SK-N-SH (cell line): ENCODE measurements around the gene DGLUCY. TPM values are rescaled to one million over a fixed set of nuclear protein-coding genes. Genes with fewer than 3 reads are reported as not detected.

Experiments
- CTCF ChIA-PET: fragments of 300-600, 350-600 bp; formaldehyde crosslinking; extraction: SDS; loops from one replicate; lab custom pipeline; 2021; lab: Yijun Ruan, JAX
- POLR2A ChIA-PET: fragments of 350-600 bp; sonication (Branson Sonifier 250); formaldehyde crosslinking; extraction: SDS; loops from one replicate; lab custom pipeline; 2020; ENCODE audit warnings: antibody characterized with exemption, inconsistent platforms; lab: Yijun Ruan, JAX
- DNase-seq: peaks from one replicate; pipeline ENCODE4 v3.0.0; 2012
- H2AFZ ChIP-seq: fragments of 200-600 bp; sonication (generic); 2 replicates; pipeline ENCODE4 v1.8.1; 2016; ENCODE audit warnings: antibody characterized with exemption, mild to moderate bottlenecking, low read depth
- H3F3A ChIP-seq: fragments of 200-600 bp; sonication (generic); replicated peaks from 2 replicates; pipeline ENCODE3; 2016; ENCODE audit warnings: antibody characterized with exemption, mild to moderate bottlenecking; ENCODE audit not compliant: insufficient read depth
- H3K27ac ChIP-seq, 2 experiments: fragments of 200-500 bp in 1 of 2; fragments of 200-600 bp in 1 of 2; sonication (Bioruptor generic) in 1 of 2; sonication (generic), shearing (Covaris generic) in 1 of 2; 2 replicates each; pipeline versions ENCODE4 v1.5.1 to v1.6.1; 2014 to 2016; ENCODE audit warnings: low read depth in 2 of 2, inconsistent platforms in 1 of 2, low read length in 1 of 2, mild to moderate bottlenecking in 1 of 2, mixed read lengths in 1 of 2
- H3K27me3 ChIP-seq: fragments of 200-600 bp; sonication (generic), shearing (Covaris generic); 2 replicates; pipeline ENCODE4 v1.6.1; 2016; ENCODE audit warnings: mixed run types; ENCODE audit not compliant: insufficient read depth
- H3K36me3 ChIP-seq, 2 experiments: fragments of 200-500 bp in 1 of 2; fragments of 200-600 bp in 1 of 2; sonication (Bioruptor generic) in 1 of 2; sonication (generic) in 1 of 2; replicated peaks in 1 of 2; 2 replicates each; pipeline versions ENCODE3 to v1.5.1; 2014 to 2016; ENCODE audit warnings: low read length in 1 of 2, mild to moderate bottlenecking in 1 of 2; ENCODE audit not compliant: insufficient read depth in 2 of 2, control insufficient read depth in 1 of 2
- H3K4me1 ChIP-seq, 2 experiments: fragments of 200-500 bp in 1 of 2; fragments of 200-600 bp in 1 of 2; sonication (Bioruptor generic) in 1 of 2; sonication (generic), shearing (Covaris generic) in 1 of 2; 2 replicates each; pipeline versions ENCODE4 v1.5.1 to v1.6.1; 2014 to 2016; ENCODE audit warnings: low read depth in 1 of 2, low read length in 1 of 2, mixed run types in 1 of 2; ENCODE audit not compliant: insufficient read depth in 2 of 2, control insufficient read depth in 1 of 2
- H3K4me2 ChIP-seq: fragments of 200-600 bp; sonication (generic), shearing (Covaris generic); 2 replicates; pipeline ENCODE4 v1.6.1; 2017; ENCODE audit warnings: mixed run types
- H3K4me3 ChIP-seq, 2 experiments: fragments of 200-500 bp in 1 of 2; fragments of 200-600 bp in 1 of 2; sonication (Bioruptor generic) in 1 of 2; sonication (generic), shearing (Covaris generic) in 1 of 2; 2 replicates each; pipeline versions ENCODE4 v1.5.1 to v1.8.1; 2014 to 2016; ENCODE audit warnings: low read depth in 2 of 2, inconsistent platforms in 1 of 2, low read length in 1 of 2, mild to moderate bottlenecking in 1 of 2, mixed read lengths in 1 of 2, moderate library complexity in 1 of 2
- H3K79me2 ChIP-seq: fragments of 200-600 bp; sonication (generic); 2 replicates; pipeline ENCODE4 v1.8.1; 2017; ENCODE audit warnings: mild to moderate bottlenecking; ENCODE audit not compliant: insufficient read depth
- H3K9ac ChIP-seq: fragments of 200-600 bp; sonication (generic); 2 replicates; pipeline ENCODE4 v1.6.1; 2017; ENCODE audit warnings: mixed run types
- H3K9me2 ChIP-seq: fragments of 200-600 bp; sonication (generic); 2 replicates; pipeline ENCODE4 v1.6.1; 2017; ENCODE audit warnings: mixed run types
- H3K9me3 ChIP-seq: fragments of 200-600 bp; sonication (generic); 2 replicates; pipeline ENCODE4 v1.6.1; 2017; ENCODE audit warnings: mixed run types, mild to moderate bottlenecking, moderate library complexity
- H4K20me1 ChIP-seq: fragments of 200-600 bp; sonication (generic); 2 replicates; pipeline ENCODE4 v1.6.1; 2017; ENCODE audit warnings: mild to moderate bottlenecking, mixed run types; ENCODE audit not compliant: insufficient read depth
- ELF1 ChIP-seq: IDR thresholded peaks from 2 replicates; pipeline ENCODE4 v1.4.0; 2012
- EZH2phosphoT487 ChIP-seq: fragments of 200-600 bp; sonication (generic); IDR thresholded peaks from 2 replicates; pipeline ENCODE4 v1.6.1; 2017; ENCODE audit warnings: low read depth, mixed run types, mild to moderate bottlenecking, antibody characterized with exemption, moderate library complexity, borderline replicate concordance
- FOSL2 ChIP-seq: IDR thresholded peaks from 2 replicates; pipeline ENCODE4 v1.4.0; 2012; ENCODE audit warnings: low read depth, mild to moderate bottlenecking, moderate library complexity, borderline replicate concordance
- FOXM1 ChIP-seq: IDR thresholded peaks from 2 replicates; pipeline ENCODE4 v1.4.0; 2012; ENCODE audit warnings: low read depth, mild to moderate bottlenecking
- MAX ChIP-seq: IDR thresholded peaks from 2 replicates; pipeline ENCODE4 v1.4.0; 2012; ENCODE audit warnings: low read depth
- POLR2AphosphoS5 ChIP-seq: IDR thresholded peaks from 2 replicates; pipeline ENCODE4 v1.6.1; 2012; ENCODE audit warnings: low read depth, low read length
- RAD21 ChIP-seq: IDR thresholded peaks from 2 replicates; pipeline ENCODE4 v1.6.1; 2012; ENCODE audit warnings: mild to moderate bottlenecking, low read length
- REST ChIP-seq: IDR thresholded peaks from 2 replicates; pipeline ENCODE4 v1.6.1; 2012; ENCODE audit warnings: mild to moderate bottlenecking, low read depth, low read length, moderate library complexity
- RFX5 ChIP-seq: IDR thresholded peaks from 2 replicates; pipeline ENCODE4 v1.6.1; 2012; ENCODE audit warnings: mild to moderate bottlenecking, improper control_type of control experiment, low read length
- RXRA ChIP-seq: IDR thresholded peaks from 2 replicates; pipeline ENCODE4 v1.4.0; 2012; ENCODE audit warnings: low read depth, mild to moderate bottlenecking, borderline replicate concordance
- SIN3A ChIP-seq: IDR thresholded peaks from 2 replicates; pipeline ENCODE4 v1.6.1; 2012; ENCODE audit warnings: low read depth, mild to moderate bottlenecking, low read length, moderate library complexity, borderline replicate concordance
- TAF1 ChIP-seq: IDR thresholded peaks from 2 replicates; pipeline ENCODE4 v1.6.1; 2012; ENCODE audit warnings: low read depth, mild to moderate bottlenecking, low read length, moderate library complexity, borderline replicate concordance
- USF1 ChIP-seq: IDR thresholded peaks from 2 replicates; pipeline ENCODE4 v1.4.0; 2012; ENCODE audit warnings: low read depth, borderline replicate concordance
- WGBS: methylation state at CpG from one replicate; pipeline ENCODE4 v1.1.6; 2017; ENCODE audit warnings: low lambda C conversion rate; 5-methylcytosine and 5-hydroxymethylcytosine counted together
- polyA plus RNA-seq, 3 experiments: library from polyadenylated mRNA; depleted of rRNA; stranded (reverse); fragments of >200 nt; gene quantifications; 2 replicates each; pipeline ENCODE4 v1.2.3, GENCODE V29; 2012
- TF ChIP-seq, protein P1 (sequence below): IDR thresholded peaks from 2 replicates; pipeline ENCODE4 v1.4.0; 2012; ENCODE audit warnings: low read depth, borderline replicate concordance

Gene DGLUCY
- polyA plus RNA-seq, 1 of the 3 experiments (the other 2 are of a cell fraction): 17.2 TPM

DNA sequence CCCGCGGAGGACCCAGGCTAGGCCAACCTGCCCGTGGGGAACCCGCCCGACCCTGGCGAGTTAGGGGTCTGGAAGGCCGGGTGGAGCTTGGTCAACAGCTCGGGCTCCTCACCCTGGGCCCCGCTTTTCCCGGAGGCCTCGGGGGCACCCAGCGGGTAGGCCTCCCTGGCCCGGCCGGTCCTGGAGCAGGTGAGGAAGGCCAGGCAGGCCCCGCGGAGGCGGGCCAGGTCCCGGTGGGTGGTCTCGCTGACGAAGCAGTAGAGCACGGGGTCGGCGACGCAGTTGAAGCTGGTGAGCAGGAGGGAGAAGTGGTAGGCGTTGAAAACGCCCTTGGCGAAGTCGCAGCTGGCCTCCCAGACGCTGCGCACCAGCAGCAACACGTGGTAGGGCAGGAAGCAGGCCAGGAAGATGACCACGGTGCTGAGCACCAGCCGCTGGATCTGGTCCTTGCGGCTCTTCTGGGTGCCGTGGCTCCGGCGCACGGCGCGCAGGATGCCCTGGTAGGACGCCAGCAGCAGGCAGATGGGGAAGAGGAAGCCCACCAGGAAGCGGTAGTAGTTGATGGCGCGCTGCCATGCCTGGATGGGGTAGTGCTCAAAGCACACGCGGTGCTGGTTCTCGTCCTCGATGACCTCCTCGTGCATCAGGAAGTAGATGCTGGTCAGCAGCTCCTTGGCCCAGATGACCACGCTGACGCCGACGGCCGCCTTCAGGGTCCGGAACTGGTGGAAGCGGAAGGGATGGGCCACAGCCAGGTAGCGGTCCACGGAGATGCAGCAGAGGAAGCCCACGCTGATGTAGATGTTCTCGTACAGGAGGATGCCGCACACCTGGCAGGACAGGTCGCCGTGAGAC is 120.3 kb downstream of the DGLUCY start:
- Histone ChIP-seq H2AFZ (no peak overlapping the region), H4K20me1 (no peaks in the 10 kb centered on the region), H3K36me3 (no peaks in the 10 kb centered on the region), H3K9me3 (no peaks in the 10 kb centered on the region), H3K9ac (no peak overlapping the region), H3K9me2 (no peaks in the 10 kb centered on the region), H3K4me3 (no peak overlapping the region), H3K4me2 (no peak overlapping the region), H3K4me1 (no peaks in the 10 kb centered on the region; a peak in 1 of 4 replicates), H3K79me2 (no peaks in the 10 kb centered on the region), H3K27me3 (no peaks in the 10 kb centered on the region), H3K27ac (no peak overlapping the region), H3F3A (no peaks in the 10 kb centered on the region)
- ChIA-PET CTCF (interaction anchor here (1.1 to 1.6 kb wide), 2 partner anchors 10 to 53 kb away, joined by 3 to 7 read pairs; partner anchors contain the start of gene GPR68), POLR2A (no interaction called here)
- TF ChIP-seq RXRA: no peak
- TF ChIP-seq EZH2phosphoT487: no peak
- TF ChIP-seq RFX5: no peak
- TF ChIP-seq RAD21: no peak
- TF ChIP-seq FOSL2: no peak
- TF ChIP-seq ELF1: no peak
- no peak for TF ChIP-seq USF1
- no peak for TF ChIP-seq TAF1
- TF ChIP-seq MAX: no peak
- TF ChIP-seq, protein P1, sequence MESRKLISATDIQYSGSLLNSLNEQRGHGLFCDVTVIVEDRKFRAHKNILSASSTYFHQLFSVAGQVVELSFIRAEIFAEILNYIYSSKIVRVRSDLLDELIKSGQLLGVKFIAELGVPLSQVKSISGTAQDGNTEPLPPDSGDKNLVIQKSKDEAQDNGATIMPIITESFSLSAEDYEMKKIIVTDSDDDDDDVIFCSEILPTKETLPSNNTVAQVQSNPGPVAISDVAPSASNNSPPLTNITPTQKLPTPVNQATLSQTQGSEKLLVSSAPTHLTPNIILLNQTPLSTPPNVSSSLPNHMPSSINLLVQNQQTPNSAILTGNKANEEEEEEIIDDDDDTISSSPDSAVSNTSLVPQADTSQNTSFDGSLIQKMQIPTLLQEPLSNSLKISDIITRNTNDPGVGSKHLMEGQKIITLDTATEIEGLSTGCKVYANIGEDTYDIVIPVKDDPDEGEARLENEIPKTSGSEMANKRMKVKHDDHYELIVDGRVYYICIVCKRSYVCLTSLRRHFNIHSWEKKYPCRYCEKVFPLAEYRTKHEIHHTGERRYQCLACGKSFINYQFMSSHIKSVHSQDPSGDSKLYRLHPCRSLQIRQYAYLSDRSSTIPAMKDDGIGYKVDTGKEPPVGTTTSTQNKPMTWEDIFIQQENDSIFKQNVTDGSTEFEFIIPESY: no peak
- no peak for TF ChIP-seq SIN3A
- DNase-seq: no peak
- 93% methylated on average over 34 of the region's 63 CpGs for WGBS

- Histone ChIP-seq H3K9ac (no peak overlapping the region), H4K20me1 (no peaks in the 10 kb centered on the region), H3K36me3 (no peaks in the 10 kb centered on the region), H3K27ac (no peak overlapping the region), H3F3A (no peaks in the 10 kb centered on the region), H3K9me3 (no peaks in the 10 kb centered on the region), H3K79me2 (no peaks in the 10 kb centered on the region), H3K4me2 (no peak overlapping the region), H3K27me3 (no peaks in the 10 kb centered on the region), H3K4me3 (no peak overlapping the region), H2AFZ (no peak overlapping the region), H3K9me2 (no peaks in the 10 kb centered on the region), H3K4me1 (no peaks in the 10 kb centered on the region)
- 92% methylated on average over 4 of the region's 16 CpGs for WGBS
- TF ChIP-seq POLR2AphosphoS5 (no peak), RXRA (no peak), MAX (no peak), REST (no peak), FOXM1 (no peak), RAD21 (no peak)
- CTCF ChIA-PET: interaction anchor here (1.6 kb wide), 1 partner anchor 9 kb away, joined by 7 read pairs; the partner anchor contains the start of gene GPR68
- no peak for DNase-seq
- POLR2A ChIA-PET: no interaction called here
These were observed 120.9 kb downstream of the DGLUCY start for GRCh38 chr14:91234791-91235114.
